Measurements from ENCODE around the gene MED13L. TPM values are rescaled to one million over a fixed set of nuclear protein-coding genes. Genes with fewer than 3 reads are reported as not detected.

The MED13L gene
- total RNA-seq, 2 experiments from 2014 or later: 203 to 208 TPM

DNA sequence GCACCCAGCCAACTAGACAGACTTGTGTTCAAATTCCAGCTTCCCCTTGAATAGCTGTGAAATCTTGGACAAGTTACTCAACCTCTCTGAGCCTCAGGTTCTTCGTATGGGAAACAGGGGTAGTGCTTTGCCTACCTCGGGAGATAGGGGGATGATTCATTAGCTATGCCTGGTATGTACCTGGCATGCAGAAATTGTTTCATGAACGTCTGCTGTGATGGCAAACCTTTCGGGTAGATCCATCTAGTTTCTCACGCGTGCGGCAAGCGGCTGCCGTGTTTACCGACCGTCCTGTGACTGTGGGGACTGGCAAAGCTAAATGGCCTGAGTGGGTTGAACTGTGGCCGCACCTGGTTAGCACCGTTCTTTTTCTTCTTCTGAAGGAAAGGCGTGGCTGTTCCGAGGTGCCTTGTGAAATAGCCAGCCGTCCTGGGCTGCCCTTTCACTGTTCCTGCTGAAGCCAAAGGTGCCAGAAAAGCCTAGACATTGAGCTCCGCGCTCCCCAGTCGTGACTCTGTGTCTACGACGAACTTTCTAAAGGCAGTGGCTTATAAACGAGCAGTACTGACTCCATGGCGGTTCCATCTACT lies 40.6 kb upstream of the MED13L start:
- Mint-ChIP-seq H3K27me3 (no peaks in the 10 kb centered on the region), H3K4me1 (ENCODE audit: low read depth) (peaks cover 16% of the 10 kb centered on the region), H3K4me3 (no peak overlapping the region), H3K9me3 (no peaks in the 10 kb centered on the region), H3K27ac (no peak overlapping the region), H3K36me3 (ENCODE audit: low read depth) (no peaks in the 10 kb centered on the region)
- ChIA-PET CTCF (no interaction called here), POLR2A (no interaction called here)
- Histone ChIP-seq H3K27me3 (ENCODE audit: control insufficient read depth in 1 of 2, insufficient read depth in 2 of 2, low read length in 2 of 2) (no peaks in the 10 kb centered on the region), H3K27ac (ENCODE audit: low read depth in 1 of 2, low read length in 2 of 2) (no peak overlapping the region), H3K4me3 (ENCODE audit: low read length) (no peak overlapping the region), H3K4me1 (ENCODE audit: insufficient read depth, low read length) (peaks cover 5% of the 10 kb centered on the region), H3K36me3 (ENCODE audit: insufficient read depth, low read length) (no peaks in the 10 kb centered on the region), H3K9me3 (ENCODE audit: control insufficient read depth in 1 of 2, insufficient read depth in 1 of 2, low read length in 2 of 2) (no peaks in the 10 kb centered on the region)
- intact Hi-C loops (cut with DNase I, micrococcal nuclease): no loop called here
- TF ChIP-seq CTCF (IDR thresholded peaks at IDR 0.05): no peak
- DNase-seq: no peak
- no peak for ATAC-seq (ENCODE audit: poor library complexity)

DNA sequence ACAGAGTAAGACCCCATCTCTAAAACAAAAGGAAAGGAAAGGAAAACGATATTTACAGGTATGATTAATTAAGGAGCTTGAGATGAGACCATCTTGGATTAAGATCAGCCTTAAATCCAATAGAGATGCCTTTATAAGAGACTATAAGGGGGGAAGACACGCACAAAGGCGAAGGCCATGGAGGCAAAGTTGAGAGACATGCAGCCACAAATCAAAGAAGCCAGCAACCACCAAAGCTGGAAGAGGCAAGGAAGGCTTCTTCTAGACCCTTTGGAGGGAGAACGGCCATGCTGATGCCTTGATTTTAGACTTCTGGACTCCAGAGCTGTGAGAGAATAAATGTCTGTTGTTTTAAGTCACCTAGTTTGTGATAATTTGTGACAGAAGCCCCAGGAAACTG lies 39.6 kb upstream of the MED13L start:
- DNase-seq: no peak
- no peaks in the 10 kb centered on the region for H3K36me3 Mint-ChIP-seq (ENCODE audit: low read depth)
- ChIA-PET CTCF (no interaction called here), POLR2A (no interaction called here)
- Histone ChIP-seq H3K4me3 (ENCODE audit: low read length) (no peak overlapping the region), H3K36me3 (ENCODE audit: insufficient read depth, low read length) (no peaks in the 10 kb centered on the region), H3K27ac (ENCODE audit: low read depth in 1 of 2, low read length in 2 of 2) (no peak overlapping the region), H3K27me3 (ENCODE audit: control insufficient read depth in 1 of 2, insufficient read depth in 2 of 2, low read length in 2 of 2) (no peaks in the 10 kb centered on the region), H3K4me1 (ENCODE audit: insufficient read depth, low read length) (peaks cover 5% of the 10 kb centered on the region), H3K9me3 (ENCODE audit: control insufficient read depth in 1 of 2, insufficient read depth in 1 of 2, low read length in 2 of 2) (no peaks in the 10 kb centered on the region)
- H3K9me3 Mint-ChIP-seq: no peaks in the 10 kb centered on the region
- H3K27me3 Mint-ChIP-seq: no peaks in the 10 kb centered on the region
- H3K4me3 Mint-ChIP-seq: no peak overlapping the region
- H3K27ac Mint-ChIP-seq: no peak overlapping the region
- no peak for ATAC-seq (ENCODE audit: poor library complexity)
- no peak for TF ChIP-seq CTCF (IDR thresholded peaks at IDR 0.05)
- intact Hi-C loops (cut with DNase I, micrococcal nuclease): no loop called here
- H3K4me1 Mint-ChIP-seq (ENCODE audit: low read depth): peaks cover 16% of the 10 kb centered on the region

DNA sequence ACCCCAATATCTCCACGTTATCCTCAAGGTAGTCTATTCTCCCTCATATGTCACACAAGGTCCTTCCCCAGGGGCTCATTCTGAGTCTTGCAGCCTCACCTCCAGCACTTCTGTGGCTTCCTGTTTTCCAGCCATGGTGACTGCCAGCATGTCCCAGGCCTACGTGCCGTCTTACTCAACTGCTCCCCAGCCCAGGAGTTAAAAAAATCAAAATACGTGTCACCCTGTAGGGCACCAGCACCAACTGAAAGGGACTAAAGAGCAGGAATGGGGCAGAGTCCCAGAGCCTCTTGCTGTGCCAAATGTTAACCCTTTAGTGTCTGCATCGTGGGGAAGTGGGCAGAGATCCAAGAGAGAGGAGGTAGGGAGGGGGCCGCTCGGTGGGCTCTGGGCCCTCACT lies 37.0 kb upstream of the MED13L start:
- no peaks in the 10 kb centered on the region for H3K36me3 Mint-ChIP-seq (ENCODE audit: low read depth)
- intact Hi-C loops (cut with DNase I, micrococcal nuclease): no loop called here
- no peak overlapping the region for H3K4me3 ChIP-seq (ENCODE audit: low read length)
- H3K27ac Mint-ChIP-seq: no peak overlapping the region
- H3K9me3 ChIP-seq (ENCODE audit: control insufficient read depth in 1 of 2, insufficient read depth in 1 of 2, low read length in 2 of 2): no peaks in the 10 kb centered on the region
- TF ChIP-seq CTCF (IDR thresholded peaks at IDR 0.05): no peak
- H3K4me1 ChIP-seq (ENCODE audit: insufficient read depth, low read length): no peaks in the 10 kb centered on the region
- no peak overlapping the region for H3K4me3 Mint-ChIP-seq
- peaks cover 2% of the 10 kb centered on the region for H3K4me1 Mint-ChIP-seq (ENCODE audit: low read depth)
- no peaks in the 10 kb centered on the region for H3K27me3 ChIP-seq (ENCODE audit: control insufficient read depth in 1 of 2, insufficient read depth in 2 of 2, low read length in 2 of 2)
- no peak overlapping the region for H3K27ac ChIP-seq (ENCODE audit: low read depth in 1 of 2, low read length in 2 of 2)
- ATAC-seq (ENCODE audit: poor library complexity): no peak
- H3K27me3 Mint-ChIP-seq: no peaks in the 10 kb centered on the region
- H3K9me3 Mint-ChIP-seq: peaks cover 5% of the 10 kb centered on the region
- H3K36me3 ChIP-seq (ENCODE audit: insufficient read depth, low read length): no peaks in the 10 kb centered on the region
- peak in 1 of 14 experiments; percentile 34 for DNase-seq
- CTCF ChIA-PET: no interaction called here
- POLR2A ChIA-PET: no interaction called here
